NT2/D1 (cell line): ENCODE data around the gene ZEB1.

Experiments
- SUZ12 ChIP-seq: IDR thresholded peaks from 2 replicates; pipeline ENCODE4 v1.6.1; 2011; ENCODE audit not compliant: insufficient read length, insufficient read depth; ENCODE audit errors: extremely low read depth
- YY1 ChIP-seq: IDR thresholded peaks from 2 replicates; pipeline ENCODE4 v1.6.1; 2011; ENCODE audit not compliant: insufficient read length, insufficient read depth
- ZNF274 ChIP-seq: IDR thresholded peaks from 2 replicates; pipeline ENCODE4 v1.6.1; 2011; ENCODE audit warnings: mild to moderate bottlenecking, low read depth, low read length

DNA sequence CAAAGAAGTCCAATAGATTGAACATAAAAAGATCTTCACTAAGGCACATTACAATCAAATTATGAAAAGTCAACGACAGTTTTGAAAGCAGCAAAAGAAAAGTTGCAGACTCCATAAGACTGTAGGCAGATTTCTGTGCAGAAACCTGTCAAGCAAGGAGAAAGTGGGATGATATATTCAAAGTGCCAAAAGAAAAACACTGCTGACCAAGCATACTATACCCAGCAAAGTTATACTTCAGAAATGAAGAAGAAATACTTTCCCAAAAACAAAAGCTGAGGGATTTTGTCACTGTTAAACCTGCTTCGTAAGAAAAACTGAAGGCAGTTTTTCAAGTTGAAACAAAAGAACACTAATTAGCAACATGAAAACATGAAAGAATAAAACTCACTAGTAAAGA is 145.5 kb downstream of the ZEB1 start:
- TF ChIP-seq YY1 (no peak), SUZ12 (no peak), ZNF274 (no peak)
